GM18909 (cell line): Measurements from ENCODE around the gene CLOCK.

Experiments
- ATAC-seq: cut with Tn5 transposase; IDR thresholded peaks from one replicate; pipeline ENCODE4 v1.9.1; 2021; ENCODE audit warnings: mild to moderate bottlenecking; ENCODE audit not compliant: unreplicated experiment, poor library complexity

The CLOCK gene

GRCh38 chr4:55545641-55546505 is 836 bp downstream of the CLOCK start:
- ATAC-seq: peak; percentile 53

- ATAC-seq: no peak
These were observed 1.6 kb downstream of the CLOCK start for GRCh38 chr4:55545151-55545550.

DNA sequence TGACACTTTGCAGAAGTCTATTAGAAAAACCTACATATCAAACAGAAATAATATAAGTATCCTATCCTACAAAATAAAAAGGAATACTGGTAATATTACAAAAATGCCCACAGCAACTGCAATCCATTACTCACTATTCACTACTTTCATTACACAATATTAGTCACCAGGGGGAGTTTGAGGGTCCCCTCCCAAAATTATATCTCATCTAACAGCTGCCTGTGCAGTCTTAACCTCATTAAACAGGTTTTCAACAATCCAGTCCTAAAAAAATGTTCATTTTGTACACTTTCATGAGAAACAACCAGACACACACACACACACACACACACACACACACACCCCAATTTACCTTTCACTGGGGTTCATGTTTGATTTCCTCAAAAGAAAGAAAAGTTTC is 2.9 kb downstream of the CLOCK start:
- no peak for ATAC-seq

DNA sequence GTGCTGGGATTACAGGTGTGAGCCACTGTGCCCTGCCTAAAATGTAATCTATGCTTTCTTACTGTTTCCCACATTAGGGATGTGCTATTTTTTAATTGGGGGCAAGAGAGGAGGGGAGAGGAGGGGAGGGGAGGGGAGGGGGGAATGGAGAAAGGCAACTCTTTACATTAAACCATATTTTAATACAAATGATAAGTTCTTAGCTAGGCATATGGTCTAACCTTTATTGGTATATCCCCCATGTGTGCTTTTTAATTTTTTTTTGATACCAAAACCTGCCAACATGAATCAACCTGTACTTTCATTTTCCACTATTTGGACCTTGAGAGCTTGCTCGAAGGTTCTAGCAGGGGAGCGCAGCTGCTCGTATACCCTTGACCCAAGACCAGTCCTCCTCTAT is 6.4 kb downstream of the CLOCK start:
- ATAC-seq: no peak

GRCh38 chr4:55539658-55540057 is 7.1 kb downstream of the CLOCK start:
- no peak for ATAC-seq

GRCh38 chr4:55538531-55538930 is 8.2 kb downstream of the CLOCK start:
- no peak for ATAC-seq

DNA sequence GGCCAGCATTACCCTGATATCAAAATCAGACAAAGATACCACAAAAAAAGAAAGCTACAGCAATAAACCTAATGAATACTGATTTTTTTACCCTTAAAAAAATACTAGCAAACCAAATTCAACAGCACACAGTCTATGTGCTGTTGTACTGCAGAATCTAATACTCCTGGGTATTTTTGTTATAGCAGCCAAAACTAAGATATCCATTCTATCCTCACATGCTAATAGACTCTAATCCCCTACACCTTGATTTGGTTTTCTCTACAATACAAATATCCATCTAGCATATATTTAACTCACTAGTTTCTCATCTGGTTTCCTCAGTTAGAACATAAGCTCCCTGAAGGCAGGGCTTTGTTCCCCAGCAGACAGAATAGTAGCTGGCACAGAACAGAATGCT is 12.4 kb downstream of the CLOCK start:
- ATAC-seq: no peak

DNA sequence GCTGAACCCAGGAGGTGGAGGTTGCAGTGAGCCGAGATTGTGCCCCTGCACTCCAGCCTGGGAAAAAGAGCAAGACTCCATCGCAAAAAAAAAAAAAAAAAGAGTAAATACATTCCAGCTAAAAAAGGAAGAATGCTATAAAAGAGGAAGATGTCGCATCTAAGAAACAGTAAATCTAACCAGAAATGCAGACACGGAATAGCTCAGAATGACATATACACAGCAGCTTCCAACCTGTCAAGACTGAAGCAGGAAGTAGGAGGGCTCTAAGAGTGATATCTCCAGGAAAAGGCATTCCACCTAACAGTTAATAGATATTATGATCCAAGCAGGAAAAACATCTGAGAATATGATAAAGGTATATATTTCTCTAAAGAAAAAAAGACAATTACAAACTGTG is 16.0 kb downstream of the CLOCK start:
- ATAC-seq: no peak

DNA sequence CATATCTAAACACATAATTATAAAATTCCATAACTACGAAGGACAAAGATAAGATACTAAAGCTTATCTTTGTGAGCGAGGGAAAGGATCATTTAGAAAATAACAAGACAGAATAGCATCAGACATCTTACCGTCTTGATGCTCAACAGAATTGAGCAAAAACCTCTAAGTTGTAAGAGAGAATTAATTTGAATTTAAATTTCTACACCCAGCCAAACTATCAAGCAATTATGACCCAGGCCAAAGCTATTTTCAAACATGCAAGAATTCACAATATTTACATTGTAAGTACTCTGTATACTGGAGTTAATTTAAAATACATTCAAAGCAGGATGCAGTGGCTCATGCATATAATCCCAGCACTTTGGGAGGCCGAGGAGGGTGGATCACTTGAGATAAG is 16.5 kb downstream of the CLOCK start:
- no peak for ATAC-seq

- no peak for ATAC-seq
These were observed 18.2 kb downstream of the CLOCK start for GRCh38 chr4:55528491-55528890.

GRCh38 chr4:55524844-55525571 is 21.7 kb downstream of the CLOCK start:
- no peak for ATAC-seq

GRCh38 chr4:55518442-55518841 is 28.3 kb downstream of the CLOCK start:
- peak; percentile 13 for ATAC-seq

DNA sequence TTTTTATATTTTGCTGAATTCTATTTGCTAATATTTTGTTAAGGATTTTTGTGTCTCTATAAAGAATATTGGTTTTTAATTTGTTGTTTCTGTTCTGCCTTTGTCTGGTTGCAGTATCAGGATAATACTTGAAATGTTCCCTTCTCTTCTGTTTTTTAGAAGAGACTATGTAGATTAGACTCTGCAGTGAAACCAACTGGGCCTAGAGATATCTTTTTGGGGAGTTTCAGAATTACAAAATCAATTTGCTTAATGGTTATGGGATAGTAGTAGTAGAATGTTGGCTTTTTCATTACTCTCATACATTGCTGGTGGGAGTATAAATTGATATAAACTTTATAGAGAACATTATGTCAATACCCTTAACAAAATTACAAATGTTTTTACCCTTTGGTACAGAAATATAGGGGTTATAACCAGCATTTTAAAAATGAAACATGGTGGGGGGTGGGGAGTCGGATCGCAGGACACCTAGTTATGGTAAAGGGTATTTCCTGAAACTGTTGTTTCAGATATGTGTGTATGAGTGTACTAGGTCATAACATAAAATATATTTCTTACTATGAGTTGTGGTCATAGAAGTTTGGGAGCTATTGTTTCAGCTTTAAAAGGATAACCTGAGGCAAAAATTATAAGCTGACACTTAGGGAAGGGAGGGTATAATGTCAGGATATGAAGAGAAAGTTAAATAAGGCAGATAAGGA is 29.0 kb downstream of the CLOCK start:
- peak; percentile 90 for ATAC-seq

DNA sequence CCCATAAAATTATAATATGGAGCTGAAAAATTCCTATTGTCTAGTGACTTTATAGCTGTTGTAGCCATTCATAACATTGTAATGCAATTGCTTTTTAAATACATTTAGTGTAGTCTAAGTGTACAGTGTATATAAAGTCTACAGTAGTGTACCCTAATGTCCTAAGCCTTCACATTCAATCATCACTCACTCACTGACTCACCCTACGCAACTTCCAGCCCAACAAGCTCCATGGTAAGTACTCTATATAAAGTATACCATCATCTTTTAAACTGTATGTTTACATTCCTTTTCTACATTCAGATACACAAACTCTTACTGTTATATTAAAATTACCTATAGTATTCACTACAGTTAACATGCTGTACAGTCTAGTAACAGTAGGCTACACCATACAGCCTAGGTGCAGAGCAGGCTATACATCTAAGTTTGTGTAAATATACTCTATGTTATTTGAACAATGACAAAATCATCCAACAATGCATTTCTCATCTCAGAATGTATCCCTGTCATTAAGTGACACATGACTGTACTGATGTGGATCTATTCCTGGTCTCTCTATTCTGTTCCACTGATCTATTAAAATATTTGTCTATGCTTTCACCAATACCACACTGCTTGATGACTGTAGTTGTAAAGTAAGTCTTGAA is 33.7 kb downstream of the CLOCK start:
- no peak for ATAC-seq

DNA sequence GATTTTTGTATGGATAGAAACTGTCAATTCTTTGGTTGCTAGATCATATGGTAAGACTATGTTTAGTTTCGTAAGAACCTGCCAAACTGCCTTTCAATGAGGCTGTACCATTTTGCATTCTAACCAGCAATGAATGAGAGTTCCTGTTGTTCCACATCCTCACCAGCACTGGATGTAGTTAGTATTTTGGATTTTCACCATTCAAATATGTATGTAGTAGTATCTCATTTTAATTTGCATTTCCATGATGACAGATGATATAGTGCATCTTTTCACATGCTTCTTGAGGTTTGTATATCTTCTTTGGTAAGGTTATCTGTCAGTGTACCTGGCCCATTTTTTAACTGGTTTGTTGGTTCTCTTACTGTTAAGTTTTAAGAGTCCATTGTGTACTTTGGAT is 34.6 kb downstream of the CLOCK start:
- ATAC-seq: no peak

DNA sequence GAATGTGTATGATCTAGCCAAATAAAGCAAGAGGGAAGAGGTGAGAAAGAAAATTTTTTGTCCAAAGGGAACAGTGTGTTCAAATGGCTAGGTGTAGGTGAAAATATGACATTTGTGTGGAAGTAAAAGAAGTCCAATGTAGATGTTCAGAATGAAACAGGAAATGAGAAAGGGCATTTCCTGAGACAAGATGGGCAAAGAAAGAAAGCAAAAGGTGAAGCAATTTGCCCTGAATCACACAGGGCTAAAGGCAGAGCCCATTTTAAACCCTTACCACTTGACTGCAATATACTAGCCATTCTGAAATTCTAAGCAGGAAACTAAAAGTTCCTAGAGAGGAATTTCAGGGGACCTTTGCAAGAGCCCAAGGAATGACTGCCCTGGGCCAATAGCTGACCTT is 36.0 kb downstream of the CLOCK start:
- ATAC-seq: peak; percentile 58

- ATAC-seq: no peak
These were observed 37.4 kb downstream of the CLOCK start for GRCh38 chr4:55509266-55509665.

- no peak for ATAC-seq
These were observed 39.1 kb downstream of the CLOCK start for GRCh38 chr4:55507612-55508011.

DNA sequence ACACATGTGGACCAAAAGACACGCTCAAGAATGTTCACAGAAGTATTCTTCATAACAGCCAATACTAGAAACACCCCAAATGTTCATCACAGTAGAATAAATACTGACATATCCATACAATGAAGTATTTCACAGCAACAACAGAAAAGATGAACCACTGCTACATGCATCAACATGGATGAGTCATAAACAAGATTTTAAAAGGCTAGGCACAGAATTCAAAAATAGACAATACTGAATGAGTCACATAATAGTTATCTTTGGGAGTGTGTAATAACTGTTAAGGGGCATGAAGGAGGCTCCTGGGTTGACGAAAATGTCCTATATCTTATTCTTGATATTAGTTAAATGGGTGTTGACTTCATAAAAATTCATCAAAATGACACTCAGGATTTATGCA is 43.5 kb downstream of the CLOCK start:
- ATAC-seq: no peak

DNA sequence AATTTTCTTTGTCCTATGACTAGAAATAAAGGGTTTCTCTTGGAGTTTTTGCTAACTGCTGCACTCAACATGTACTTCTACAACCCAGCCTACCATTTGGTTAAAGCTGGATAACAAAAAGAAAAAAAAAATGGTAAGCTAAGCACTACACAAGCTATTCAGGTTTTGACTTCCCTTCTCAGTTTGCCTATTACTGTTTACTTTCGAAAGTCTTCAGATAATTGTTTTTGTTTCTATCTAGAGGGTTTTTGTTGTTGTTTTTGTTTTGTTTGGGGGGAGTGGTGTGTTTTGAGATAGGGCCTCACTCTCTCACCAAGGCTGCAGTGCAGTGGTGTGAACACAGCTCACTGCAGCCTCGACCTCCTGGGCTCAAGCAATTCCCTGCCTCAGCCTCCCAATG is 46.6 kb downstream of the CLOCK start:
- no peak for ATAC-seq

DNA sequence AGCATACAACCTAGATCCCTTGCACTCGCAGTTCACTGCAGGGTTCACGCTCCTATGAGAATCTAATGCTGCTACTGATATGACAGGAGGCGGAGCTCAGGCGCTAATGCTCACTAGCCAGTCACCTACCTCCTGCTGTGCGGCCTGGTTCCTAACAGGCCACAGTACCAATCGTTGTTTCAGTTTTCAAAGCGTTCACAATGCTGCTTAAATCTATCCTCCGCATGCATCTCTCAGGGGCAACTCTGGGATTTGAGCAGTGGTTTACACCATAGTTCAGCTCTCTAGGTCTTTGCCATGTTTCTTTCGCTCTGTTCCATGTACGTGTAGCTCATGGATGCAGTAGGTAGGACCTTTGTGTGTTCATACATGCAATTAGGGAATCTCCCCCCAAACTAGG is 47.2 kb downstream of the CLOCK start:
- no peak for ATAC-seq
